Activated CD4-positive, alpha-beta T cell treated with anti-CD3 and anti-CD28 coated beads, Interleukin-2, Interleukin-6, amounts not matched to agents 100 ng/mL and 50 ng/mL, durations not matched to agents 16 hours and 8 hours (primary cell): ENCODE data around the gene OR2AT4.
"Not testable (repeated sequence)": the region's sequence is repeated elsewhere in the genome, so short reads cannot be mapped to it uniquely, and the experiment has no call there.

Source experiments
- DNase-seq: peaks from one replicate; pipeline ENCODE4 v3.0.0-alpha.2; 2020

The OR2AT4 gene

GRCh38 chr11:75101424-75102128 lies 4.9 kb upstream of the OR2AT4 start:
- DNase-seq: no peak

- peak; percentile 85 for DNase-seq
Measured at GRCh38 chr11:75100314-75100713, 3.6 kb upstream of the OR2AT4 start.

- DNase-seq: no peak
Measured at GRCh38 chr11:75099635-75100034, 3.0 kb upstream of the OR2AT4 start.

GRCh38 chr11:75098835-75099439 lies 2.3 kb upstream of the OR2AT4 start:
- not testable (repeated sequence) for DNase-seq

GRCh38 chr11:75098181-75098580 lies 1.5 kb upstream of the OR2AT4 start:
- DNase-seq: not testable (repeated sequence)

- no peak for DNase-seq
Measured at GRCh38 chr11:75097173-75097557, 489 bp upstream of the OR2AT4 start.

- not testable (repeated sequence) for DNase-seq
Measured at GRCh38 chr11:75094382-75094781, 2.3 kb downstream of the OR2AT4 start.

- no peak for DNase-seq
Measured at GRCh38 chr11:75090671-75091177, 6.0 kb downstream of the OR2AT4 start.

- DNase-seq: no peak
Measured at GRCh38 chr11:75087319-75088305, 9.1 kb downstream of the OR2AT4 start.

- DNase-seq: no peak
Measured at GRCh38 chr11:75084883-75085282, 11.8 kb downstream of the OR2AT4 start.

GRCh38 chr11:75083217-75083605 lies 13.5 kb downstream of the OR2AT4 start:
- DNase-seq: no peak

- no peak for DNase-seq
Measured at GRCh38 chr11:75082601-75083216, 14.0 kb downstream of the OR2AT4 start.

- DNase-seq: no peak
Measured at GRCh38 chr11:75079546-75079945, 17.1 kb downstream of the OR2AT4 start.

- DNase-seq: no peak
Measured at GRCh38 chr11:75078233-75078632, 18.4 kb downstream of the OR2AT4 start.

- no peak for DNase-seq
Measured at GRCh38 chr11:75077316-75077715, 19.4 kb downstream of the OR2AT4 start.

- DNase-seq: no peak
Measured at GRCh38 chr11:75076671-75077070, 20.0 kb downstream of the OR2AT4 start.

GRCh38 chr11:75073459-75074190 lies 23.1 kb downstream of the OR2AT4 start:
- DNase-seq: no peak

- DNase-seq: no peak
Measured at GRCh38 chr11:75072582-75072981, 24.1 kb downstream of the OR2AT4 start.

- no peak for DNase-seq
Measured at GRCh38 chr11:75069473-75069872, 27.2 kb downstream of the OR2AT4 start.

- no peak for DNase-seq
Measured at GRCh38 chr11:75068993-75069392, 27.7 kb downstream of the OR2AT4 start.

GRCh38 chr11:75068559-75068958 lies 28.1 kb downstream of the OR2AT4 start:
- DNase-seq: no peak

GRCh38 chr11:75066061-75066460 lies 30.6 kb downstream of the OR2AT4 start:
- DNase-seq: no peak
